Mesenchymal stem cell (in vitro differentiated cells and primary cell): ENCODE results near the gene RASSF7.

ENCODE experiments used
- DNase-seq: peaks from one replicate; pipeline ENCODE4 v3.0.0-alpha.2; 2013
- H2AFZ ChIP-seq: one replicate; pipeline ENCODE4 v1.6.1; 2013; ENCODE audit warnings: low read depth, mild to moderate bottlenecking, control low read depth, inconsistent platforms, low read length, moderate library complexity
- H2AK5ac ChIP-seq: 2 replicates; pipeline ENCODE4 v1.6.1; 2013; ENCODE audit warnings: low read length, moderate library complexity, mild to moderate bottlenecking, inconsistent platforms; ENCODE audit not compliant: severe bottlenecking
- H2BK120ac ChIP-seq: one replicate; pipeline ENCODE4 v1.6.1; 2013; ENCODE audit warnings: low read depth, mild to moderate bottlenecking, inconsistent platforms, low read length, moderate library complexity
- H2BK12ac ChIP-seq, 2 experiments: one replicate each; pipeline ENCODE4 v1.6.1; 2013; ENCODE audit warnings: inconsistent platforms in 2 of 2, low read length in 2 of 2, mild to moderate bottlenecking in 2 of 2, moderate library complexity in 2 of 2, control low read depth in 1 of 2
- H2BK15ac ChIP-seq: one replicate; pipeline ENCODE4 v1.6.1; 2013; ENCODE audit warnings: mild to moderate bottlenecking, low read depth, inconsistent platforms; ENCODE audit not compliant: poor library complexity, severe bottlenecking
- H2BK5ac ChIP-seq: 2 replicates; pipeline ENCODE4 v1.6.1; 2013; ENCODE audit warnings: low read depth, mild to moderate bottlenecking, low read length, control low read depth, inconsistent platforms; ENCODE audit not compliant: poor library complexity, severe bottlenecking
- H3K14ac ChIP-seq, 2 experiments: one replicate each; pipeline ENCODE4 v1.6.1; 2013; ENCODE audit warnings: inconsistent platforms in 2 of 2, low read length in 2 of 2, control low read depth in 1 of 2, mild to moderate bottlenecking in 1 of 2, moderate library complexity in 1 of 2
- H3K18ac ChIP-seq, 2 experiments: one replicate each; pipeline ENCODE4 v1.6.1; 2013; ENCODE audit warnings: inconsistent platforms in 2 of 2, low read length in 2 of 2, control low read depth in 1 of 2, low read depth in 1 of 2, mild to moderate bottlenecking in 1 of 2
- H3K23ac ChIP-seq, 2 experiments: one replicate each; pipeline ENCODE4 v1.6.1; 2013; ENCODE audit warnings: inconsistent platforms in 2 of 2, low read length in 2 of 2, mild to moderate bottlenecking in 2 of 2, moderate library complexity in 2 of 2, control low read depth in 1 of 2
- H3K27ac ChIP-seq: 2 replicates; pipeline ENCODE4 v1.5.1; 2013; ENCODE audit warnings: mild to moderate bottlenecking, moderate library complexity, low read length, control low read depth, inconsistent platforms; ENCODE audit not compliant: poor library complexity, severe bottlenecking
- H3K27me3 ChIP-seq, 2 experiments: 2 replicates each; pipeline versions ENCODE4 v1.6.1 to v1.7.0; 2013; ENCODE audit warnings: low read length in 2 of 2, mild to moderate bottlenecking in 2 of 2, moderate library complexity in 2 of 2, control low read depth in 1 of 2, inconsistent platforms in 1 of 2; ENCODE audit not compliant: control insufficient read depth in 1 of 2, insufficient read depth in 1 of 2
- H3K36me3 ChIP-seq, 2 experiments: 2 replicates each; pipeline versions ENCODE4 v1.6.1 to v1.7.0; 2013; ENCODE audit warnings: low read length in 2 of 2, control low read depth in 1 of 2, inconsistent platforms in 1 of 2, low read depth in 1 of 2, mild to moderate bottlenecking in 1 of 2; ENCODE audit not compliant: insufficient read depth in 2 of 2, control insufficient read depth in 1 of 2
- H3K4ac ChIP-seq, 2 experiments: one replicate each; pipeline ENCODE4 v1.6.1; 2013; ENCODE audit warnings: inconsistent platforms in 2 of 2, low read length in 2 of 2, mild to moderate bottlenecking in 2 of 2, moderate library complexity in 2 of 2, control low read depth in 1 of 2, low read depth in 1 of 2
- H3K4me1 ChIP-seq: 2 replicates; pipeline ENCODE4 v1.6.1; 2013; ENCODE audit warnings: low read depth, low read length, control low read depth; ENCODE audit not compliant: control insufficient read depth, insufficient read depth
- H3K4me2 ChIP-seq: 2 replicates; pipeline ENCODE4 v1.6.1; 2013; ENCODE audit warnings: low read length, mild to moderate bottlenecking, inconsistent platforms; ENCODE audit not compliant: poor library complexity, severe bottlenecking
- H3K4me3 ChIP-seq, 2 experiments: 2 replicates each; pipeline versions ENCODE4 v1.5.1 to v1.7.0; 2013; ENCODE audit warnings: low read length in 2 of 2, mild to moderate bottlenecking in 2 of 2, control low read depth in 1 of 2, low read depth in 1 of 2; ENCODE audit not compliant: insufficient read depth in 1 of 2
- H3K79me1 ChIP-seq: replicated peaks from 2 replicates; pipeline ENCODE4 v1.6.1; 2013; ENCODE audit warnings: mild to moderate bottlenecking, control low read depth, low read length, inconsistent platforms; ENCODE audit not compliant: poor library complexity, severe bottlenecking
- H3K9ac ChIP-seq: 2 replicates; pipeline ENCODE4 v1.7.0; 2013; ENCODE audit warnings: mild to moderate bottlenecking, low read length, moderate library complexity
- H3K9me3 ChIP-seq: 2 replicates; pipeline ENCODE4 v1.7.0; 2013; ENCODE audit warnings: mild to moderate bottlenecking, low read length; ENCODE audit not compliant: control insufficient read depth
- H4K8ac ChIP-seq: one replicate; pipeline ENCODE4 v1.6.1; 2013; ENCODE audit warnings: inconsistent platforms, mild to moderate bottlenecking, low read length, moderate library complexity
- H4K91ac ChIP-seq: one replicate; pipeline ENCODE4 v1.6.1; 2013; ENCODE audit warnings: mild to moderate bottlenecking, low read length, inconsistent platforms
- WGBS: methylation state at CpG from one replicate; pipeline ENCODE4 v1.1.7; 2013; ENCODE audit warnings: mixed read lengths; 5-methylcytosine and 5-hydroxymethylcytosine counted together

RASSF7 gene

DNA sequence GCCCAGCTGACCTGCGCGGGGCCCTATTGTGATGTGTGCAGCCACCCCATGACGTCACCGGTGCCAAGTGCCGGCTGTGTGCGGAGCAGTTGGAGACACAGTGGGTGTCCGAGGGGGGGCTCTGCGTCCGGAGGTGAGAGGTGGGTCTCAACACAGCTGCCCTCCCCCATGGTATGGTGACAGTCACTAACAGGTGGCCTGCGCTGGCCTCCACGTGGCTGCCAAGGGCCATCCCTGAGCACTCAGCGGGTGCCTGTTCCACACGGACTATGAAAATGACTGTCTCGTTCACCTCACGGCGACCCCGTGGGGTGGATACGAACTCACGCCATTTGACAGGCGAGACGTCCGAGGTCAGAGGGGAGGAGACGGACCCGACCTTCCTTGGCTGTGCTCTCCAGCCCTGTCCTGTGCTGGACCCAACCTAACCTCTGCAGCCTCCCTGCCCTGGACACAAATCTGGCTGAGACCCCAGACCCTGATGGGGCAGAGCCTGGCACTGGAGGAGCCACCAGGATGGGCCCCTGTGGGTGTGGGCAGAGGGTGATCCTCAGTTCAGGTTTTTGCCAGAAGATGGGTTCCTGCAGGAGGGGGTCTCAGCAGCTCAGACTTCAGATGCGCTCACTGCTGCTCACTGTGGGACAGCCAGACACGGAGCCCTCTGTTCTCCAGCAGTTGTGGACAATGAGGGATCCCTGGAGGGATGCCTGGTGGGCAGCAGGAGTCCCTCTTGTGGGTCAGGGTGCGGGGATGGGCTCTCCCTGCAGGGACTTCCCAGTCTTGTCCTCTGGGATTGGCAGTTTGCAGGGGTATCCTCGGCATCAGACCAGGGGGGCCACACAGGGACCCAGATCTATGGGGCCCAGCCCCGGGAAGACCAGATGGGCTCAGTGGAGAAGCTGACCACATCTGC, 31.7 kb upstream of the RASSF7 start:
- Histone ChIP-seq H3K36me3 (peaks cover 27 to 50% of the 10 kb centered on the region in 2 experiments), H3K4me1 (peaks cover 10% of the 10 kb centered on the region), H4K8ac (no peak overlapping the region), H3K79me1 (peaks cover 10% of the 10 kb centered on the region), H3K9me3 (no peaks in the 10 kb centered on the region), H3K9ac (no peak overlapping the region), H3K14ac (no peak overlapping the region), H3K23ac (no peak overlapping the region), H3K27ac (no peak overlapping the region), H3K27me3 (no peaks in the 10 kb centered on the region), H2AK5ac (no peak overlapping the region), H3K18ac (no peak overlapping the region), H2BK12ac (no peak overlapping the region), H3K4ac (no peak overlapping the region), H2BK120ac (no peak overlapping the region), H2BK15ac (no peak overlapping the region), H3K4me2 (no peak overlapping the region), H4K91ac (peak overlapping the region; percentile 9), H2AFZ (no peak overlapping the region), H3K4me3 (no peak overlapping the region), H2BK5ac (no peak overlapping the region)
- no peak for DNase-seq
- WGBS, result 85% methylated on average over 28 of the region's 29 CpGs

GRCh38 chr11:529728-530411, 30.9 kb upstream of the RASSF7 start:
- H3K27me3 ChIP-seq, result no peaks in the 10 kb centered on the region

GRCh38 chr11:530960-531831, 29.6 kb upstream of the RASSF7 start:
- H2BK120ac ChIP-seq, result no peak overlapping the region
- H2AK5ac ChIP-seq, result no peak overlapping the region
- H2BK15ac ChIP-seq, result no peak overlapping the region
- H2BK5ac ChIP-seq, result no peak overlapping the region
- H2BK12ac ChIP-seq, result no peak overlapping the region
- H3K18ac ChIP-seq, result no peak overlapping the region
- H3K36me3 ChIP-seq, result peaks cover 27 to 50% of the 10 kb centered on the region in 2 experiments
- H3K23ac ChIP-seq, result no peak overlapping the region
- H4K91ac ChIP-seq, result no peak overlapping the region
- no peak overlapping the region for H3K27ac ChIP-seq
- no peak overlapping the region for H3K14ac ChIP-seq
- no peak overlapping the region for H3K4me2 ChIP-seq
- no peak overlapping the region for H3K4ac ChIP-seq
- H3K4me3 ChIP-seq, result no peak overlapping the region
- peaks cover 12% of the 10 kb centered on the region for H3K79me1 ChIP-seq
- H3K9ac ChIP-seq, result no peak overlapping the region
- H4K8ac ChIP-seq, result no peak overlapping the region
- no peaks in the 10 kb centered on the region for H3K27me3 ChIP-seq
- H3K4me1 ChIP-seq, result peaks cover 19% of the 10 kb centered on the region
- no peaks in the 10 kb centered on the region for H3K9me3 ChIP-seq
- WGBS, result 92% methylated on average over 28 of the region's 28 CpGs
- no peak for DNase-seq
- no peak overlapping the region for H2AFZ ChIP-seq

More at GRCh38 chr11:529728-530411, 30.9 kb upstream of the RASSF7 start:
- Histone ChIP-seq H2BK120ac (no peak overlapping the region), H3K9ac (no peak overlapping the region), H2BK12ac (no peak overlapping the region), H3K18ac (no peak overlapping the region), H3K27ac (no peak overlapping the region), H4K91ac (no peak overlapping the region), H4K8ac (no peak overlapping the region), H2BK15ac (no peak overlapping the region), H3K36me3 (peaks cover 27 to 50% of the 10 kb centered on the region in 2 experiments), H2AFZ (no peak overlapping the region), H3K4ac (no peak overlapping the region), H3K23ac (no peak overlapping the region), H3K79me1 (peaks cover 12% of the 10 kb centered on the region), H3K9me3 (no peaks in the 10 kb centered on the region), H2AK5ac (no peak overlapping the region), H3K4me3 (no peak overlapping the region), H3K4me2 (no peak overlapping the region), H2BK5ac (no peak overlapping the region), H3K4me1 (peaks cover 16% of the 10 kb centered on the region), H3K14ac (no peak overlapping the region)
- WGBS, result 92% methylated on average over 18 of the region's 18 CpGs
- no peak for DNase-seq
